HepG2 (cell line): ENCODE data around the gene CAMK4. TPM values are rescaled to one million over a fixed set of nuclear protein-coding genes. Genes with fewer than 3 reads are reported as not detected.

Experiments
- ATAC-seq: fragments of 200-7000 bp; cut with Tn5 transposase; 3 replicates; pipeline ENCODE4 v1.9.1; 2020; ENCODE audit warnings: mild to moderate bottlenecking, moderate library complexity
- BruUV-seq: library from RNA; stranded (reverse); fragments of 400-500 nt; replicated peaks from 2 replicates; lab custom pipeline; 2021; lab: Mats Ljungman, UMichigan
- CTCF ChIA-PET: fragments of 300-600 bp; formaldehyde crosslinking; extraction: SDS; loops from one replicate; lab custom pipeline; 2021; ENCODE audit warnings: low total read pairs, inconsistent platforms, low intra/inter-chr PET ratio; lab: Yijun Ruan, JAX
- POLR2A ChIA-PET: fragments of 350-600 bp; sonication (Branson Sonifier 250); formaldehyde crosslinking; loops from one replicate; lab custom pipeline; 2020; ENCODE audit warnings: antibody characterized with exemption, inconsistent platforms; lab: Yijun Ruan, JAX
- DNase-seq: peaks from one replicate; pipeline ENCODE4 v3.0.0-alpha.2; 2015; ENCODE audit warnings: low spot score
- FAIRE-seq: peaks from 3 replicates; lab custom pipeline; 2011; peaks lifted over from hg19 to GRCh38; lab: Jason Lieb, UNC
- H2AFZ ChIP-seq: one replicate; pipeline ENCODE4 v1.6.1; 2011; ENCODE audit warnings: low read length, inconsistent platforms
- H3K27ac ChIP-seq: fragments of 300-600 bp; 3 replicates; pipeline ENCODE4 v1.8.0; 2011; ENCODE audit warnings: mixed run types, mild to moderate bottlenecking, mixed read lengths, low read length, inconsistent platforms; ENCODE audit not compliant: insufficient read depth; ENCODE audit errors: extremely low read length
- H3K27me3 ChIP-seq, 2 experiments: fragments of 200-600 bp in 1 of 2; 2 replicates in 1 of 2; 3 replicates in 1 of 2; pipeline versions ENCODE4 v1.6.0 to v1.8.0; 2011; ENCODE audit warnings: low read length in 2 of 2, mild to moderate bottlenecking in 2 of 2, moderate library complexity in 2 of 2, inconsistent platforms in 1 of 2; ENCODE audit not compliant: insufficient read depth in 2 of 2, control insufficient read depth in 1 of 2
- H3K36me3 ChIP-seq, 2 experiments: fragments of 200-600 bp in 1 of 2; replicated peaks in 1 of 2; 2 replicates in 1 of 2; 3 replicates in 1 of 2; pipeline versions ENCODE4 v1.5.1 to v1.8.0; 2011; ENCODE audit warnings: low read length in 2 of 2, inconsistent platforms in 1 of 2; ENCODE audit not compliant: insufficient read depth in 2 of 2, control insufficient read depth in 1 of 2
- H3K4me1 ChIP-seq: 2 replicates; pipeline ENCODE4 v1.5.1; 2012; ENCODE audit warnings: low read length, inconsistent platforms; ENCODE audit not compliant: insufficient read depth
- H3K4me2 ChIP-seq: 2 replicates; pipeline ENCODE4 v1.6.0; 2011; ENCODE audit warnings: low read depth, low read length, inconsistent platforms
- H3K4me3 ChIP-seq, 3 experiments: fragments of 200-600 bp in 1 of 3; sonication (generic), shearing (Covaris generic) in 1 of 3; replicated peaks in 1 of 3; 2 replicates each; pipeline ENCODE4 v1.5.1; 2011 to 2016; ENCODE audit warnings: low read length in 3 of 3, inconsistent platforms in 2 of 3, low read depth in 2 of 3, mild to moderate bottlenecking in 2 of 3, control low read depth in 1 of 3, mixed read lengths in 1 of 3; ENCODE audit not compliant: insufficient read depth in 1 of 3
- H3K79me2 ChIP-seq: one replicate; pipeline ENCODE4 v1.6.1; 2011; ENCODE audit warnings: low read length, inconsistent platforms; ENCODE audit not compliant: insufficient read depth
- H3K9ac ChIP-seq: 2 replicates; pipeline ENCODE4 v1.6.0; 2011; ENCODE audit warnings: mild to moderate bottlenecking, low read depth, low read length, inconsistent platforms; ENCODE audit not compliant: insufficient read depth
- H3K9me3 ChIP-seq: 2 replicates; pipeline ENCODE4 v1.5.1; 2012; ENCODE audit warnings: mild to moderate bottlenecking, low read length
- H4K20me1 ChIP-seq: 2 replicates; pipeline ENCODE4 v1.6.0; 2011; ENCODE audit warnings: inconsistent platforms, mild to moderate bottlenecking, low read length, moderate library complexity; ENCODE audit not compliant: insufficient read depth
- AKNA ChIP-seq: sonication (generic); formaldehyde crosslinking; IDR thresholded peaks from 2 replicates; pipeline ENCODE4 v1.4.0; 2020; ENCODE audit warnings: missing genetic modification reagents, borderline replicate concordance
- ARID3A ChIP-seq: IDR thresholded peaks from 2 replicates; pipeline ENCODE4 v1.6.1; 2012; ENCODE audit warnings: low read depth, low read length, improper control_type of control experiment
- EHMT2 ChIP-seq: fragments of 200-600 bp; sonication (generic); IDR thresholded peaks from 2 replicates; pipeline ENCODE4 v1.7.0; 2017; ENCODE audit warnings: antibody characterized with exemption, low read depth, low read length, borderline replicate concordance
- ETS1 ChIP-seq: sonication (generic); formaldehyde crosslinking; IDR thresholded peaks from 2 replicates; pipeline ENCODE4 v1.4.0; 2020; ENCODE audit warnings: missing genetic modification reagents
- PBX3 ChIP-seq: sonication (generic); formaldehyde crosslinking; IDR thresholded peaks from 2 replicates; pipeline ENCODE4 v1.8.1; 2023; ENCODE audit warnings: missing genetic modification reagents, inconsistent platforms, borderline replicate concordance
- POGZ ChIP-seq: sonication (generic); formaldehyde crosslinking; IDR thresholded peaks from 2 replicates; pipeline ENCODE4 v1.4.0; 2020; ENCODE audit warnings: mild to moderate bottlenecking, missing genetic modification reagents
- ZBTB33 ChIP-seq: sonication (generic); formaldehyde crosslinking; IDR thresholded peaks from 2 replicates; pipeline ENCODE4 v1.4.0; 2020; ENCODE audit warnings: missing genetic modification reagents
- ZNF138 ChIP-seq: sonication (generic); formaldehyde crosslinking; IDR thresholded peaks from 2 replicates; pipeline ENCODE4 v1.5.0; 2020; ENCODE audit warnings: mild to moderate bottlenecking, low read depth, missing genetic modification reagents
- ZNF232 ChIP-seq: sonication (generic); formaldehyde crosslinking; IDR thresholded peaks from 2 replicates; pipeline ENCODE4 v1.4.0; 2020; ENCODE audit warnings: missing genetic modification reagents, borderline replicate concordance
- ZNF335 ChIP-seq: sonication (generic); formaldehyde crosslinking; IDR thresholded peaks from 2 replicates; pipeline ENCODE4 v1.4.0; 2020; ENCODE audit warnings: missing genetic modification reagents
- ZNF34 ChIP-seq: sonication (generic); formaldehyde crosslinking; IDR thresholded peaks from 2 replicates; pipeline ENCODE4 v1.4.0; 2020; ENCODE audit warnings: mild to moderate bottlenecking, missing genetic modification reagents, borderline replicate concordance
- ZNF567 ChIP-seq: sonication (generic); formaldehyde crosslinking; IDR thresholded peaks from 2 replicates; pipeline ENCODE4 v1.8.1; 2023; ENCODE audit warnings: mild to moderate bottlenecking, missing genetic modification reagents, borderline replicate concordance
- ZNF616 ChIP-seq: sonication (generic); formaldehyde crosslinking; IDR thresholded peaks from 2 replicates; pipeline ENCODE4 v1.5.0; 2020; ENCODE audit warnings: low read depth, mild to moderate bottlenecking, missing genetic modification reagents
- WGBS: methylation state at CpG from one replicate; pipeline ENCODE4 v1.1.6; 2017; ENCODE audit warnings: low lambda C conversion rate; 5-methylcytosine and 5-hydroxymethylcytosine counted together
- in situ Hi-C: cut with HindIII; loops from 2 replicates; pipeline ENCODE4 v1.10.0; 2017; ENCODE audit warnings: low pct_unique_long_range_greater_than_20kb; ENCODE audit not compliant: extremely low pct_ligation_motif_present
- intact Hi-C: fragments of 100-400 bp; cut with micrococcal nuclease; formaldehyde crosslinking; loops from one replicate; pipeline ENCODE4 v1.10.0; 2022; ENCODE audit not compliant: unreplicated experiment
- polyA plus RNA-seq, 8 experiments: library from polyadenylated mRNA; depleted of rRNA in 3 of 8; stranded (reverse) in 7 of 8; unstranded in 1 of 8; fragments of >200 nt; fragmentation: Illumina TruSeq in 4 of 8; extraction: Trizol in 4 of 8; gene quantifications; 2 replicates each; pipeline versions ENCODE4 v1.2.1 to v1.2.3, GENCODE V29; 2011 to 2016; ENCODE audit warnings: low read depth in 4 of 8, missing spikeins in 1 of 8, mixed read lengths in 1 of 8; ENCODE audit not compliant: insufficient read depth in 1 of 8
- total RNA-seq, 5 experiments: library from RNA; depleted of rRNA; stranded (reverse); fragments of >200 nt; fragmentation: Illumina TruSeq; extraction: Trizol; gene quantifications; 2 replicates each; pipeline ENCODE4 v1.2.3, GENCODE V29; 2016; ENCODE audit warnings: low read depth in 1 of 5

The CAMK4 gene
- total and polyA plus RNA-seq, 2 of the 13 experiments (the other 11 are each of a cell fraction or from before 2014, with no cell fraction given), result not detected

GRCh38 chr5:111227226-111227782 lies 3.1 kb downstream of the CAMK4 start:
- no peak for FAIRE-seq
- POLR2A ChIA-PET, result no interaction called here
- in situ Hi-C loops (no loop called here), intact Hi-C loops (no loop called here)
- BruUV-seq, result no TSS peak
- Histone ChIP-seq H3K4me2 (no peak overlapping the region), H3K9me3 (no peaks in the 10 kb centered on the region), H3K9ac (no peak overlapping the region), H3K36me3 (no peaks in the 10 kb centered on the region), H3K79me2 (no peaks in the 10 kb centered on the region), H4K20me1 (no peaks in the 10 kb centered on the region), H3K27me3 (peaks cover 1 to 33% of the 10 kb centered on the region in 2 experiments; a peak in 3 of 5 replicates), H3K4me3 (no peak overlapping the region), H3K4me1 (peaks cover 5% of the 10 kb centered on the region; the same call in 1 of the 2 replicates), H3K27ac (no peak overlapping the region), H2AFZ (no peak overlapping the region)
- 8% methylated on average over 6 of the region's 6 CpGs for WGBS
- no peak for DNase-seq
- no peak for ATAC-seq
- CTCF ChIA-PET, result no interaction called here
- TF ChIP-seq ZNF138, result no peak
- no peak for TF ChIP-seq ETS1 (CRISPR knock-in tag)
- no peak for TF ChIP-seq ZNF34 (CRISPR knock-in tag)
- TF ChIP-seq ZBTB33 (CRISPR knock-in tag), result no peak
- no peak for TF ChIP-seq POGZ (CRISPR knock-in tag)
- TF ChIP-seq ARID3A, result no peak
- TF ChIP-seq ZNF335 (CRISPR knock-in tag), result no peak
- no peak for TF ChIP-seq AKNA (CRISPR knock-in tag)
- TF ChIP-seq PBX3 (CRISPR knock-in tag), result no peak
- TF ChIP-seq ZNF616 (CRISPR knock-in tag), result no peak
- TF ChIP-seq ZNF232 (CRISPR knock-in tag), result no peak
- TF ChIP-seq EHMT2, result no peak
- TF ChIP-seq ZNF567 (CRISPR knock-in tag), result no peak
